HCT116 (cell line): Measurements from ENCODE around the gene CD82. TPM values are rescaled to one million over a fixed set of nuclear protein-coding genes. Genes with fewer than 3 reads are reported as not detected.

ENCODE experiments used
- ATAC-seq: fragments of 200-7000 bp; cut with Tn5 transposase; 2 replicates; pipeline ENCODE4 v1.9.1; 2020; ENCODE audit warnings: mild to moderate bottlenecking, moderate library complexity
- BruUV-seq: library from RNA; stranded (reverse); fragments of 400-500 nt; replicated peaks from 2 replicates; lab custom pipeline; 2021; lab: Mats Ljungman, UMichigan
- CTCF ChIA-PET: fragments of 300-600 bp; sonication (Branson Sonifier 250); formaldehyde crosslinking; loops from one replicate; lab custom pipeline; 2021; ENCODE audit warnings: antibody characterized with exemption; lab: Charles Lee
- POLR2A ChIA-PET: fragments of 300-600, 350-600 bp; sonication (Branson Sonifier 250); formaldehyde crosslinking; loops from one replicate; lab custom pipeline; 2021; ENCODE audit warnings: antibody characterized with exemption; lab: Charles Lee
- RAD21 ChIA-PET, 2 experiments: fragments of 300-600 bp; sonication (Branson Sonifier 250); formaldehyde crosslinking; loops; one replicate each; lab custom pipeline; 2023; ENCODE audit warnings: low total read pairs in 2 of 2; ENCODE audit not compliant: uncharacterized antibody in 2 of 2, unreplicated experiment in 2 of 2, low non-redundant PET in 1 of 2; lab: Charles Lee
- DNase-seq: peaks from one replicate; pipeline ENCODE4 v3.0.0-alpha.2; 2010; ENCODE audit warnings: low read depth, low spot score
- H2AFZ ChIP-seq: fragments of 200-600 bp; shearing (Covaris generic), sonication (generic); 2 replicates; pipeline ENCODE4 v1.6.1; 2017; ENCODE audit warnings: low read depth, mixed run types, mixed read lengths, antibody characterized with exemption, low read length; ENCODE audit not compliant: poor library complexity, severe bottlenecking
- H3K27ac ChIP-seq: 2 replicates; pipeline ENCODE4 v1.5.1; 2012; ENCODE audit warnings: low read depth, low read length
- H3K27me3 ChIP-seq: fragments of 200-600 bp; sonication (generic); 2 replicates; pipeline ENCODE4 v1.6.1; 2016; ENCODE audit warnings: mixed run types, low read length, mixed read lengths; ENCODE audit not compliant: insufficient read depth
- H3K36me3 ChIP-seq, 2 experiments: fragments of 200-500 bp in 1 of 2; fragments of 200-600 bp in 1 of 2; sonication (Bioruptor generic) in 1 of 2; sonication (generic) in 1 of 2; 2 replicates each; pipeline versions ENCODE4 v1.5.1 to v1.6.1; 2014 to 2016; ENCODE audit warnings: low read length in 2 of 2, inconsistent platforms in 1 of 2, mixed read lengths in 1 of 2, mixed run types in 1 of 2; ENCODE audit not compliant: insufficient read depth in 2 of 2, control insufficient read depth in 1 of 2
- H3K4me1 ChIP-seq, 2 experiments: fragments of 200-600 bp in 1 of 2; sonication (generic) in 1 of 2; 2 replicates each; pipeline versions ENCODE4 v1.5.1 to v1.6.1; 2012 to 2017; ENCODE audit warnings: low read length in 2 of 2, inconsistent platforms in 1 of 2, mild to moderate bottlenecking in 1 of 2, mixed read lengths in 1 of 2, mixed run types in 1 of 2, moderate library complexity in 1 of 2; ENCODE audit not compliant: insufficient read depth in 2 of 2, control insufficient read depth in 1 of 2
- H3K4me2 ChIP-seq: fragments of 200-600 bp; sonication (generic); 2 replicates; pipeline ENCODE4 v1.6.1; 2017; ENCODE audit warnings: mixed run types, low read length, mixed read lengths
- H3K4me3 ChIP-seq, 2 experiments: fragments of 200-600 bp in 1 of 2; sonication (generic) in 1 of 2; replicated peaks in 1 of 2; 2 replicates each; pipeline ENCODE4 v1.5.1; 2011 to 2016; ENCODE audit warnings: low read length in 2 of 2, control low read depth in 1 of 2, low read depth in 1 of 2, mild to moderate bottlenecking in 1 of 2, mixed read lengths in 1 of 2, mixed run types in 1 of 2
- H3K79me2 ChIP-seq: fragments of 200-600 bp; sonication (generic); 2 replicates; pipeline ENCODE4 v1.6.1; 2017; ENCODE audit warnings: mild to moderate bottlenecking, mixed run types, low read length, moderate library complexity, mixed read lengths; ENCODE audit not compliant: insufficient read depth
- H3K9ac ChIP-seq: fragments of 200-600 bp; sonication (generic); 2 replicates; pipeline ENCODE4 v1.6.1; 2016; ENCODE audit warnings: low read length, mixed read lengths
- H3K9me2 ChIP-seq: fragments of 200-600 bp; sonication (generic), shearing (Covaris generic); 2 replicates; pipeline ENCODE4 v1.6.1; 2017; ENCODE audit warnings: mixed run types, mild to moderate bottlenecking, moderate library complexity; ENCODE audit not compliant: insufficient read depth
- H3K9me3 ChIP-seq, 2 experiments: fragments of 200-500 bp in 1 of 2; fragments of 200-600 bp in 1 of 2; sonication (Bioruptor generic) in 1 of 2; sonication (generic) in 1 of 2; 2 replicates each; pipeline ENCODE4 v1.6.1; 2014 to 2017; ENCODE audit warnings: low read length in 2 of 2, mixed read lengths in 2 of 2, inconsistent platforms in 1 of 2, low read depth in 1 of 2, mild to moderate bottlenecking in 1 of 2, mixed run types in 1 of 2, moderate library complexity in 1 of 2; ENCODE audit not compliant: control insufficient read depth in 1 of 2, insufficient read depth in 1 of 2
- H4K20me1 ChIP-seq: fragments of 200-600 bp; sonication (generic), shearing (Covaris generic); 2 replicates; pipeline ENCODE4 v1.6.1; 2017; ENCODE audit warnings: mixed run types, mild to moderate bottlenecking, moderate library complexity; ENCODE audit not compliant: insufficient read depth
- CBX3 ChIP-seq: IDR thresholded peaks from 2 replicates; pipeline ENCODE4 v1.6.1; 2012; ENCODE audit warnings: low read depth
- CEBPB ChIP-seq: IDR thresholded peaks from 2 replicates; pipeline ENCODE4 v1.6.1; 2012; ENCODE audit warnings: low read depth
- EZH2phosphoT487 ChIP-seq: fragments of 200-600 bp; IDR thresholded peaks from 2 replicates; pipeline ENCODE4 v1.6.1; 2018; ENCODE audit warnings: antibody characterized with exemption, borderline replicate concordance
- FOSL1 ChIP-seq: IDR thresholded peaks from 2 replicates; pipeline ENCODE4 v1.6.1; 2012; ENCODE audit warnings: low read depth
- POLR2A ChIP-seq: IDR thresholded peaks from 2 replicates; pipeline ENCODE4 v1.7.0; 2011; ENCODE audit warnings: borderline replicate concordance; ENCODE audit not compliant: insufficient read depth, insufficient read length; ENCODE audit errors: extremely low read depth
- POLR2AphosphoS5 ChIP-seq: IDR thresholded peaks from 2 replicates; pipeline ENCODE4 v1.6.1; 2011; ENCODE audit warnings: mild to moderate bottlenecking, low read depth, low read length, moderate library complexity
- RAD21 ChIP-seq: IDR thresholded peaks from 2 replicates; pipeline ENCODE4 v1.6.1; 2012; ENCODE audit warnings: low read depth, mild to moderate bottlenecking
- REST ChIP-seq: IDR thresholded peaks from 2 replicates; pipeline ENCODE4 v1.6.1; 2012; ENCODE audit warnings: low read depth
- SIN3A ChIP-seq: IDR thresholded peaks from 2 replicates; pipeline ENCODE4 v1.6.1; 2012; ENCODE audit warnings: low read depth
- SP1 ChIP-seq: IDR thresholded peaks from 2 replicates; pipeline ENCODE4 v1.6.1; 2012; ENCODE audit warnings: low read depth
- ZFX ChIP-seq: fragments of 450-650 bp; IDR thresholded peaks from 2 replicates; pipeline ENCODE4 v1.6.1; 2017
- intact Hi-C: fragments of 100-400 bp; cut with micrococcal nuclease; formaldehyde crosslinking; loops from 2 replicates; pipeline ENCODE4 v1.10.0; 2022
- total RNA-seq: library from RNA; stranded (reverse); gene quantifications from one replicate; pipeline ENCODE4 v1.2.1, GENCODE V29; 2021; ENCODE audit not compliant: unreplicated experiment
- TF ChIP-seq, protein P1 (sequence below): IDR thresholded peaks from 2 replicates; pipeline ENCODE4 v1.6.1; 2012

CD82 gene
- total RNA-seq, 1 experiment from 2014 or later, result 16.7 TPM

DNA sequence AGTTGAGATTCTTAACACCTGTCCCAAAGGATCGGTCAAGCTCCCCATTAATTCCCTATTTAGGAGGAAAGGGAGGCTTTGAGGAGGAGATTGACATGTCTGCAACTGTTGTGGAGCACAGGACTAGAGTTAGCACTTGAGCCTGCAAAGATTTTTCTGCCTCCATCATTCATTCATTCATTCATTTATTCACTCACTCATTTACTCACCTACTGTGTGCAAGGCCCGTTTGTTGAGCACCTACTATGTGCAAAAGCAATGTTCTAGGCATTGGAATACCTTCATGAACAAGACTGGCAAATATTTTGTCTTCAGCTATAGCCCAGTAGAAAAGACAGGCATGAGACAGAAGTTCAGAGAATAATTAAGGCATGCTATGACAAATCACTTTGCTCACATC, 43.2 kb upstream of the CD82 start:
- Histone ChIP-seq H3K4me3 (no peak overlapping the region), H4K20me1 (no peaks in the 10 kb centered on the region), H3K27ac (no peak overlapping the region), H3K4me1 (peaks cover 0 to 3% of the 10 kb centered on the region in 2 experiments; a peak in 1 of 4 replicates), H2AFZ (no peak overlapping the region), H3K9me3 (no peaks in the 10 kb centered on the region), H3K27me3 (no peaks in the 10 kb centered on the region), H3K79me2 (no peaks in the 10 kb centered on the region), H3K36me3 (no peaks in the 10 kb centered on the region), H3K9ac (no peak overlapping the region), H3K4me2 (no peak overlapping the region)
- CTCF ChIA-PET, result no interaction called here
- ATAC-seq, result no peak
- POLR2A ChIA-PET, result no interaction called here
- intact Hi-C loops, result no loop called here
- DNase-seq, result no peak
- no TSS peak for BruUV-seq
- RAD21 ChIA-PET, result no interaction called here
- no peak for TF ChIP-seq RAD21
- TF ChIP-seq POLR2AphosphoS5, result no peak
- no peak for TF ChIP-seq EZH2phosphoT487
- TF ChIP-seq, protein P1, sequence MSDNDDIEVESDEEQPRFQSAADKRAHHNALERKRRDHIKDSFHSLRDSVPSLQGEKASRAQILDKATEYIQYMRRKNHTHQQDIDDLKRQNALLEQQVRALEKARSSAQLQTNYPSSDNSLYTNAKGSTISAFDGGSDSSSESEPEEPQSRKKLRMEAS, result no peak
- no peak for TF ChIP-seq CBX3
- TF ChIP-seq SIN3A, result no peak
- TF ChIP-seq ZFX, result no peak
- TF ChIP-seq SP1, result no peak
- TF ChIP-seq REST, result no peak
- TF ChIP-seq FOSL1, result no peak
- TF ChIP-seq CEBPB, result no peak
- TF ChIP-seq POLR2A, result no peak
- TF ChIP-seq, all 23 proteins: peak for 0
- H3K9me2 ChIP-seq, result no peaks in the 10 kb centered on the region
